SK-N-SH (cell line): ENCODE measurements around the gene ARHGEF4. TPM values are rescaled to one million over a fixed set of nuclear protein-coding genes. Genes with fewer than 3 reads are reported as not detected.

Experiments used
- CTCF ChIA-PET: fragments of 300-600, 350-600 bp; formaldehyde crosslinking; extraction: SDS; loops from one replicate; lab custom pipeline; 2021; lab: Yijun Ruan, JAX
- POLR2A ChIA-PET: fragments of 350-600 bp; sonication (Branson Sonifier 250); formaldehyde crosslinking; extraction: SDS; loops from one replicate; lab custom pipeline; 2020; ENCODE audit warnings: antibody characterized with exemption, inconsistent platforms; lab: Yijun Ruan, JAX
- DNase-seq: peaks from one replicate; pipeline ENCODE4 v3.0.0; 2012
- H2AFZ ChIP-seq: fragments of 200-600 bp; sonication (generic); 2 replicates; pipeline ENCODE4 v1.8.1; 2016; ENCODE audit warnings: antibody characterized with exemption, mild to moderate bottlenecking, low read depth
- H3F3A ChIP-seq: fragments of 200-600 bp; sonication (generic); replicated peaks from 2 replicates; pipeline ENCODE3; 2016; ENCODE audit warnings: antibody characterized with exemption, mild to moderate bottlenecking; ENCODE audit not compliant: insufficient read depth
- H3K27ac ChIP-seq, 2 experiments: fragments of 200-500 bp in 1 of 2; fragments of 200-600 bp in 1 of 2; sonication (Bioruptor generic) in 1 of 2; sonication (generic), shearing (Covaris generic) in 1 of 2; 2 replicates each; pipeline versions ENCODE4 v1.5.1 to v1.6.1; 2014 to 2016; ENCODE audit warnings: low read depth in 2 of 2, inconsistent platforms in 1 of 2, low read length in 1 of 2, mild to moderate bottlenecking in 1 of 2, mixed read lengths in 1 of 2
- H3K27me3 ChIP-seq: fragments of 200-600 bp; sonication (generic), shearing (Covaris generic); 2 replicates; pipeline ENCODE4 v1.6.1; 2016; ENCODE audit warnings: mixed run types; ENCODE audit not compliant: insufficient read depth
- H3K36me3 ChIP-seq, 2 experiments: fragments of 200-500 bp in 1 of 2; fragments of 200-600 bp in 1 of 2; sonication (Bioruptor generic) in 1 of 2; sonication (generic) in 1 of 2; replicated peaks in 1 of 2; 2 replicates each; pipeline versions ENCODE3 to v1.5.1; 2014 to 2016; ENCODE audit warnings: low read length in 1 of 2, mild to moderate bottlenecking in 1 of 2; ENCODE audit not compliant: insufficient read depth in 2 of 2, control insufficient read depth in 1 of 2
- H3K4me1 ChIP-seq, 2 experiments: fragments of 200-500 bp in 1 of 2; fragments of 200-600 bp in 1 of 2; sonication (Bioruptor generic) in 1 of 2; sonication (generic), shearing (Covaris generic) in 1 of 2; 2 replicates each; pipeline versions ENCODE4 v1.5.1 to v1.6.1; 2014 to 2016; ENCODE audit warnings: low read depth in 1 of 2, low read length in 1 of 2, mixed run types in 1 of 2; ENCODE audit not compliant: insufficient read depth in 2 of 2, control insufficient read depth in 1 of 2
- H3K4me2 ChIP-seq: fragments of 200-600 bp; sonication (generic), shearing (Covaris generic); 2 replicates; pipeline ENCODE4 v1.6.1; 2017; ENCODE audit warnings: mixed run types
- H3K4me3 ChIP-seq, 2 experiments: fragments of 200-500 bp in 1 of 2; fragments of 200-600 bp in 1 of 2; sonication (Bioruptor generic) in 1 of 2; sonication (generic), shearing (Covaris generic) in 1 of 2; 2 replicates each; pipeline versions ENCODE4 v1.5.1 to v1.8.1; 2014 to 2016; ENCODE audit warnings: low read depth in 2 of 2, inconsistent platforms in 1 of 2, low read length in 1 of 2, mild to moderate bottlenecking in 1 of 2, mixed read lengths in 1 of 2, moderate library complexity in 1 of 2
- H3K79me2 ChIP-seq: fragments of 200-600 bp; sonication (generic); 2 replicates; pipeline ENCODE4 v1.8.1; 2017; ENCODE audit warnings: mild to moderate bottlenecking; ENCODE audit not compliant: insufficient read depth
- H3K9ac ChIP-seq: fragments of 200-600 bp; sonication (generic); 2 replicates; pipeline ENCODE4 v1.6.1; 2017; ENCODE audit warnings: mixed run types
- H3K9me2 ChIP-seq: fragments of 200-600 bp; sonication (generic); 2 replicates; pipeline ENCODE4 v1.6.1; 2017; ENCODE audit warnings: mixed run types
- H3K9me3 ChIP-seq: fragments of 200-600 bp; sonication (generic); 2 replicates; pipeline ENCODE4 v1.6.1; 2017; ENCODE audit warnings: mixed run types, mild to moderate bottlenecking, moderate library complexity
- H4K20me1 ChIP-seq: fragments of 200-600 bp; sonication (generic); 2 replicates; pipeline ENCODE4 v1.6.1; 2017; ENCODE audit warnings: mild to moderate bottlenecking, mixed run types; ENCODE audit not compliant: insufficient read depth
- CHD2 ChIP-seq: fragments of 150-350 bp; IDR thresholded peaks from 2 replicates; pipeline ENCODE4 v1.6.1; 2018; ENCODE audit warnings: low read length; ENCODE audit not compliant: partially characterized antibody
- CTCF ChIP-seq: fragments of 200-600 bp; sonication (generic); IDR thresholded peaks from 2 replicates; pipeline ENCODE4 v1.6.1; 2017; ENCODE audit warnings: antibody characterized with exemption, mild to moderate bottlenecking, moderate library complexity
- ELF1 ChIP-seq: IDR thresholded peaks from 2 replicates; pipeline ENCODE4 v1.4.0; 2012
- EP300 ChIP-seq, 2 experiments: IDR thresholded peaks; 2 replicates each; pipeline versions ENCODE4 v1.4.0 to v1.6.1; 2012; ENCODE audit warnings: borderline replicate concordance in 1 of 2, low read depth in 1 of 2, low read length in 1 of 2
- EZH2phosphoT487 ChIP-seq: fragments of 200-600 bp; sonication (generic); IDR thresholded peaks from 2 replicates; pipeline ENCODE4 v1.6.1; 2017; ENCODE audit warnings: low read depth, mixed run types, mild to moderate bottlenecking, antibody characterized with exemption, moderate library complexity, borderline replicate concordance
- GABPA ChIP-seq: IDR thresholded peaks from 2 replicates; pipeline ENCODE4 v1.4.0; 2012; ENCODE audit warnings: low read depth, mild to moderate bottlenecking
- GATA2 ChIP-seq: sonication (generic); formaldehyde crosslinking; IDR thresholded peaks from 2 replicates; pipeline ENCODE4 v1.5.0; 2020; ENCODE audit warnings: mild to moderate bottlenecking, missing genetic modification reagents
- JUND ChIP-seq: IDR thresholded peaks from 2 replicates; pipeline ENCODE4 v1.4.0; 2012
- MAX ChIP-seq: IDR thresholded peaks from 2 replicates; pipeline ENCODE4 v1.4.0; 2012; ENCODE audit warnings: low read depth
- MEF2A ChIP-seq: IDR thresholded peaks from 2 replicates; pipeline ENCODE4 v1.4.0; 2012; ENCODE audit warnings: low read depth, borderline replicate concordance
- MXI1 ChIP-seq: IDR thresholded peaks from 2 replicates; pipeline ENCODE4 v1.6.1; 2012; ENCODE audit warnings: mild to moderate bottlenecking, low read depth, low read length, improper control_type of control experiment
- NFIC ChIP-seq: IDR thresholded peaks from 2 replicates; pipeline ENCODE4 v1.4.0; 2012; ENCODE audit warnings: borderline replicate concordance
- PBX3 ChIP-seq: IDR thresholded peaks from 2 replicates; pipeline ENCODE4; 2012
- RAD21 ChIP-seq: IDR thresholded peaks from 2 replicates; pipeline ENCODE4 v1.6.1; 2012; ENCODE audit warnings: mild to moderate bottlenecking, low read length
- RCOR1 ChIP-seq: fragments of 150-350 bp; IDR thresholded peaks from 2 replicates; pipeline ENCODE4 v1.6.1; 2017; ENCODE audit warnings: antibody characterized with exemption, low read length
- RFX5 ChIP-seq: IDR thresholded peaks from 2 replicates; pipeline ENCODE4 v1.6.1; 2012; ENCODE audit warnings: mild to moderate bottlenecking, improper control_type of control experiment, low read length
- RXRA ChIP-seq: IDR thresholded peaks from 2 replicates; pipeline ENCODE4 v1.4.0; 2012; ENCODE audit warnings: low read depth, mild to moderate bottlenecking, borderline replicate concordance
- SIN3A ChIP-seq: IDR thresholded peaks from 2 replicates; pipeline ENCODE4 v1.6.1; 2012; ENCODE audit warnings: low read depth, mild to moderate bottlenecking, low read length, moderate library complexity, borderline replicate concordance
- USF1 ChIP-seq: IDR thresholded peaks from 2 replicates; pipeline ENCODE4 v1.4.0; 2012; ENCODE audit warnings: low read depth, borderline replicate concordance
- YY1 ChIP-seq: IDR thresholded peaks from 2 replicates; pipeline ENCODE4 v1.4.0; 2012; ENCODE audit warnings: low read depth, mild to moderate bottlenecking
- WGBS: methylation state at CpG from one replicate; pipeline ENCODE4 v1.1.6; 2017; ENCODE audit warnings: low lambda C conversion rate; 5-methylcytosine and 5-hydroxymethylcytosine counted together
- polyA plus RNA-seq, 3 experiments: library from polyadenylated mRNA; depleted of rRNA; stranded (reverse); fragments of >200 nt; gene quantifications; 2 replicates each; pipeline ENCODE4 v1.2.3, GENCODE V29; 2012

Gene ARHGEF4
- polyA plus RNA-seq, 1 of the 3 experiments (the other 2 are of a cell fraction): 2.3 TPM

DNA sequence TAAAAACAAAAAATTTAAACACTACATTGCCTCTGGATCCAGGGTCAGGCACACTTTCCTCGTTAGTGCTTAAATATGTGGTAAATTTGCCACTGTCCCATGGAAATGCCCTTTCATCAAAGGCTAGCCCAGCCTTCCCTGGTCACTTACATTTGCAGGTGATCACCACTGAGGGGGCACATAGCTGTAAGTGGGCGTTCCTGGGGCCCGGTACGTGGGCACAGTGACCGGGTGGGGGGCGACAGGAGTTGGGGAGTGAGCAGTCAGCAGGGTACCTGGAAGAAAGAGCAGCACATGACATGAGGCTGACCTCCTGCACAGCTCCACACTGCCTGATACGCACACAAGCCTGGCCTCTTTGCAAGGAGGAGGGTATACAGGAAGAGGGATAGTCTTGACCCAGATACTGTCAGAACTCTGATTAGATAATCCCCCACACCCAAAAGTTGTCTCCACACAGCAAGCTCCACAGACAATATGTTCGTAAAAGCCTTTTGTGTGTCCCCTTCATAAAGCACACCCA, 216.1 kb downstream of the ARHGEF4 start:
- CTCF ChIA-PET: no interaction called here

More for the DNA sequence above, 216.1 kb downstream of the ARHGEF4 start:
- peaks cover 77% of the 10 kb centered on the region for H4K20me1 ChIP-seq
- no peak overlapping the region for H3K4me2 ChIP-seq
- peaks cover 56 to 73% of the 10 kb centered on the region in 2 experiments for H3K36me3 ChIP-seq
- no peaks in the 10 kb centered on the region for H3K9me3 ChIP-seq
- H2AFZ ChIP-seq: no peak overlapping the region
- no peak overlapping the region for H3K4me3 ChIP-seq
- WGBS: 97% methylated on average over 8 of the region's 8 CpGs
- no peaks in the 10 kb centered on the region for H3K9me2 ChIP-seq
- H3K79me2 ChIP-seq: peaks cover 74% of the 10 kb centered on the region
- no peak overlapping the region for H3K9ac ChIP-seq
- peaks cover 3% of the 10 kb centered on the region for H3F3A ChIP-seq
- no peak overlapping the region for H3K27ac ChIP-seq
- no peak for DNase-seq
- H3K27me3 ChIP-seq: no peaks in the 10 kb centered on the region
- H3K4me1 ChIP-seq: peaks cover 11 to 24% of the 10 kb centered on the region in 2 experiments; a peak in 2 of 4 replicates
- POLR2A ChIA-PET: no interaction called here
- TF ChIP-seq CHD2: no peak
- TF ChIP-seq RCOR1: no peak
- TF ChIP-seq EZH2phosphoT487: no peak
- no peak for TF ChIP-seq YY1
- no peak for TF ChIP-seq RXRA
- no peak for TF ChIP-seq CTCF
- no peak for TF ChIP-seq JUND
- TF ChIP-seq USF1: no peak
- TF ChIP-seq EP300 (IDR thresholded peaks at IDR 0.05; ENCODE audit: borderline replicate concordance in 1 of 2, low read depth in 1 of 2, low read length in 1 of 2): no peak
- no peak for TF ChIP-seq GATA2 (CRISPR knock-in tag)
- no peak for TF ChIP-seq MEF2A
- no peak for TF ChIP-seq MAX
- TF ChIP-seq ELF1: no peak
- no peak for TF ChIP-seq PBX3
- no peak for TF ChIP-seq RAD21
- no peak for TF ChIP-seq NFIC
- no peak for TF ChIP-seq MXI1
- no peak for TF ChIP-seq RFX5
- TF ChIP-seq SIN3A: no peak
- TF ChIP-seq GABPA: no peak
